Measurements from ENCODE around the gene DNASE2. TPM values are rescaled to one million over a fixed set of nuclear protein-coding genes. Genes with fewer than 3 reads are reported as not detected.

Gene DNASE2
- total RNA-seq, 4 donors from 2014 or later, result 20.6 to 38.3 (median 31.1) TPM

DNA sequence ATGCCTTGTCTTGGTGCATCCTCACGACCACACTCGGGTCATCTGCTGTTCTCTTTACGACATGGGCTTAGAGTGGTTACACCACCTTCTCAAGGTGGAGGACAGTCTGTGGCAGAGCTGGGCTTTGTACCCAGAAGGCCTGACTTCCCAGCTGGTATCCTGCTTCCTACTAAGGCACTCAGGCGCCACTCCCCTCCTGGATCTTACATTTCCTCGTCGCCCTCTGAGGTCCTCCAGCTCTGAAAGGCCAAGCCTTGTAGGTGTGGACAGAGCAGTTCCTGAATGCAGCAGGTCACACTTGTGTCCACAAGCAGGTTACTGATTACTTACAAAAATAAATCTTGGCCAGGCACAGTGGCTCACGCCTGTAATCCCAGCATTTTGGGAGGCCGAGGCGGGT lies 25.9 kb upstream of the DNASE2 start:
- TF ChIP-seq EP300 (IDR thresholded peaks at IDR 0.05) (no peak), POLR2AphosphoS5 (IDR thresholded peaks at IDR 0.05) (no peak), POLR2A (IDR thresholded peaks at IDR 0.05) (no peak)
- TF ChIP-seq, protein P1, sequence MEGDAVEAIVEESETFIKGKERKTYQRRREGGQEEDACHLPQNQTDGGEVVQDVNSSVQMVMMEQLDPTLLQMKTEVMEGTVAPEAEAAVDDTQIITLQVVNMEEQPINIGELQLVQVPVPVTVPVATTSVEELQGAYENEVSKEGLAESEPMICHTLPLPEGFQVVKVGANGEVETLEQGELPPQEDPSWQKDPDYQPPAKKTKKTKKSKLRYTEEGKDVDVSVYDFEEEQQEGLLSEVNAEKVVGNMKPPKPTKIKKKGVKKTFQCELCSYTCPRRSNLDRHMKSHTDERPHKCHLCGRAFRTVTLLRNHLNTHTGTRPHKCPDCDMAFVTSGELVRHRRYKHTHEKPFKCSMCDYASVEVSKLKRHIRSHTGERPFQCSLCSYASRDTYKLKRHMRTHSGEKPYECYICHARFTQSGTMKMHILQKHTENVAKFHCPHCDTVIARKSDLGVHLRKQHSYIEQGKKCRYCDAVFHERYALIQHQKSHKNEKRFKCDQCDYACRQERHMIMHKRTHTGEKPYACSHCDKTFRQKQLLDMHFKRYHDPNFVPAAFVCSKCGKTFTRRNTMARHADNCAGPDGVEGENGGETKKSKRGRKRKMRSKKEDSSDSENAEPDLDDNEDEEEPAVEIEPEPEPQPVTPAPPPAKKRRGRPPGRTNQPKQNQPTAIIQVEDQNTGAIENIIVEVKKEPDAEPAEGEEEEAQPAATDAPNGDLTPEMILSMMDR (IDR thresholded peaks at IDR 0.05), result no peak
- Histone ChIP-seq H3K27ac (no peak overlapping the region), H3K27me3 (no peaks in the 10 kb centered on the region), H3K4me1 (peaks cover 4% of the 10 kb centered on the region), H3K9me3 (no peaks in the 10 kb centered on the region), H3K36me3 (no peaks in the 10 kb centered on the region), H3K4me3 (no peak overlapping the region)
- WGBS, result 88% methylated on average over 9 of the region's 9 CpGs
- no peak for DNase-seq (ENCODE audit: low spot score in 2 of 2)

DNA sequence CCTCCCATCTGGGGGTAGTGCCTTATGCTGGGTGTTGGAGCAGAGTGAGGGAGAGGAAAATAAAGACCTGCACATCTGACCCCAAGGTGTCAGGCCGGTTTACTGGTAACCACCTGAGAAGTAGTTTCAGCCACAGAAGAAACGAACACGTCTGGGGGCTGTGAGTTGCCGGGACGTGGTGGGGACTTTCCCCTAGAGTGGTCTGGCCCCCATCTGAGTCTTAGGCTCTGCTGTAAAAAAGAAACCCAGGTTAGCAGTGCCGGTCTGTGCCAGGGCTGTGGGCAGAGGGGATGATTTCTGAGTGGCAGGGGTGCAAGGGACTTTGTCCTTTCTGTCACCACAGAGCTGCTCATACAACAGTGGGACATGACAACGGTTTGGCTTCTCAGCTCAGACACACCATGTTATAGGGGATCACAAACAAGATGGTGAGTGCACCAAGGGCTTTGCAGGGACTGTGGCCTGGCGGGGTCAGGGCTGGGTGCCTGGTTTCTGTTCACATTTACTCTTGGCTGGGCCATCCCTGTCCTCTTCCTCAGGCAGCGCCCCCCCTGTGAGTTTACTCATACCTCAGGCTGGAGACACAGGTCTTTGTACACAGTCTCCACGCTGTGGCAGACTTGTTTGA lies 18.8 kb upstream of the DNASE2 start:
- DNase-seq (ENCODE audit: low spot score in 2 of 2), result no peak
- Histone ChIP-seq H3K4me3 (no peak overlapping the region), H3K4me1 (no peaks in the 10 kb centered on the region), H3K27me3 (no peaks in the 10 kb centered on the region), H3K36me3 (peaks cover 39% of the 10 kb centered on the region), H3K9me3 (no peaks in the 10 kb centered on the region), H3K27ac (no peak overlapping the region)
- 94% methylated on average over 10 of the region's 10 CpGs for WGBS
- TF ChIP-seq EP300 (IDR thresholded peaks at IDR 0.05), result no peak
- TF ChIP-seq POLR2A (IDR thresholded peaks at IDR 0.05), result no peak
- no peak for TF ChIP-seq POLR2AphosphoS5 (IDR thresholded peaks at IDR 0.05)
- TF ChIP-seq, protein P1 (IDR thresholded peaks at IDR 0.05), result no peak

DNA sequence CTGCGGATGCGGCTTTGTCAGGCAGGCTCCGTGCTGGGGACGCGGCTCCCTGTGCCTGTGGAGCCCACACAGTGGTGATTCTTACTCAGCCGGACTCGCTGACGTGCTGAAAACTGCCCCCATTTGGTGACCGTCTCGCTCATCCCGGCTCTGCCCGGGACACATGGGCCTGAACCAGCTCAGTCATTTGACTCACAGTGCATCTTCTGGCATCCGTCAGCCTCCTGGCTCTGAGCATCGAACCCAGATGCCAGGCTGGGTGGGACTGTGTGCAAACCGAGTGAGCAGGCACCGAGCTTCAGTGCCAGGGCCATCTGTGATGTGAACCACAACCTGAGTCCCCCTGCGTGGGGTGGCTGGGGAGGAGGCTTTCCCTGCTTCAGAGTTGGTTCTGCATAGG lies 15.2 kb upstream of the DNASE2 start:
- H3K36me3 ChIP-seq, result peaks cover 53% of the 10 kb centered on the region

DNA sequence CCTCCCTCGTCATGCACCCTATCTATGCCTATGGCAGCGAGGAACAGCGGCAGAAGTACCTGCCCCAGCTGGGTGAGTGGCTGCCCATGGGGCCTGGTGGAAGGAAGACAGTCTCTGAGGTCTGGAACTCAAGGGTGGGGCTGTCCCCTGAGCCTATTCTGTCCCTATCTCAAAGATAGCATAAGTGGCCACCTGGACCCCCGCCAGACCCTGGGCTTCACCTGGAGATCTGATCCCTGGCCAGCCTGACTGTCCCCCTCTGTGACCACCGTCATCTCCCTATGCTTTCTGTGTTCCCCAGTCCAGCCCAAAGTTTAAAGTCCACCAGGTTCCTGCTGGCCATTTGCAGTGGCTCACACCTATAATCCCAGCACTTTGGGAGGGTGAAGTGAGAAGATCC lies 12.3 kb upstream of the DNASE2 start:
- H3K4me1 ChIP-seq, result peaks cover 17% of the 10 kb centered on the region
- DNase-seq (ENCODE audit: low spot score in 2 of 2), result no peak
- no peaks in the 10 kb centered on the region for H3K9me3 ChIP-seq
- H3K27me3 ChIP-seq, result no peaks in the 10 kb centered on the region
- no peak overlapping the region for H3K27ac ChIP-seq
- H3K4me3 ChIP-seq, result no peak overlapping the region
- H3K36me3 ChIP-seq, result peaks cover 38% of the 10 kb centered on the region
- 96% methylated on average over 3 of the region's 5 CpGs for WGBS
- TF ChIP-seq EP300 (IDR thresholded peaks at IDR 0.05) (no peak), POLR2A (IDR thresholded peaks at IDR 0.05) (no peak), POLR2AphosphoS5 (IDR thresholded peaks at IDR 0.05) (no peak)
- TF ChIP-seq, protein P1 (IDR thresholded peaks at IDR 0.05), result no peak

More for the DNA sequence above, 15.2 kb upstream of the DNASE2 start:
- Histone ChIP-seq H3K27me3 (no peaks in the 10 kb centered on the region), H3K9me3 (no peaks in the 10 kb centered on the region), H3K4me1 (peaks cover 9% of the 10 kb centered on the region), H3K27ac (no peak overlapping the region), H3K4me3 (no peak overlapping the region)
- DNase-seq (ENCODE audit: low spot score in 2 of 2), result no peak
- 100% methylated on average over 3 of the region's 17 CpGs for WGBS
- TF ChIP-seq POLR2AphosphoS5 (IDR thresholded peaks at IDR 0.05) (no peak), POLR2A (IDR thresholded peaks at IDR 0.05) (no peak), EP300 (IDR thresholded peaks at IDR 0.05) (no peak)
- TF ChIP-seq, protein P1 (IDR thresholded peaks at IDR 0.05), result no peak

DNA sequence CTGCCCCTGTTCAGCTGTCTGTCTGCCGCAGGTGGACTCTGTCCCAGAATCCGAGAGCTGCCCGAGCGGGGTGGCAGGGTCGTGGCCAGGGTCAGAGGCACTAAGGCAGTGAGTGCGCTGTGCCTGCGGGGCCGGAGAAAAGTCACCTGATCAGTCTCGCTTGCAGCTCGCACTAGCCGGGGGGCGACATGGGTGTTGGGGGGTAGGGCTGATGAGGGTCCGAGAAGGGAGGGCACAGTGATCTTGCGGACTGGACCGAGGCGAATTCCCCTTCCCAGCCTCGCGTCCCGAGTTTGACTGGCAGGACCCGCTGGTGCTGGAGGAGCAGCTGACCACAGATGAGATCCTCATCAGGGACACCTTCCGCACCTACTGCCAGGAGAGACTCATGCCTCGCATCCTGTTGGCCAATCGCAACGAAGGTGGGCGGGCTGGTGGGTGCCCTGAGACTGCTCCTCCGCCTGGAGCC lies 10.3 kb upstream of the DNASE2 start:
- H3K9me3 ChIP-seq, result no peaks in the 10 kb centered on the region
- 0% methylated on average over 1 of the region's 26 CpGs for WGBS
- peak in 1 of 2 donors; percentile 71 for DNase-seq (ENCODE audit: low spot score in 2 of 2)
- H3K27ac ChIP-seq, result peak overlapping the region; percentile 77
- TF ChIP-seq POLR2A (IDR thresholded peaks at IDR 0.05) (no peak), POLR2AphosphoS5 (IDR thresholded peaks at IDR 0.05) (no peak), EP300 (IDR thresholded peaks at IDR 0.05) (no peak)
- TF ChIP-seq, protein P1 (IDR thresholded peaks at IDR 0.05), result no peak
- peaks cover 17% of the 10 kb centered on the region for H3K4me1 ChIP-seq
- no peaks in the 10 kb centered on the region for H3K27me3 ChIP-seq
- peak overlapping the region; percentile 89 for H3K4me3 ChIP-seq
- H3K36me3 ChIP-seq, result peaks cover 23% of the 10 kb centered on the region
